Left ventricle myocardium inferior (tissue), 1 donor: Measurements from ENCODE around the gene RUNX2. TPM values are rescaled to one million over a fixed set of nuclear protein-coding genes. Genes with fewer than 3 reads are reported as not detected.

Source experiments
- DNase-seq: peaks from one replicate; pipeline ENCODE4 v3.0.0-alpha.2; 2020
- H3K27ac ChIP-seq: fragments of 200-600 bp; replicated peaks from 2 replicates; pipeline ENCODE4 v1.8.0; 2021
- H3K27me3 ChIP-seq: fragments of 200-600 bp; 2 replicates; pipeline ENCODE4 v1.8.0; 2021; ENCODE audit warnings: low read depth
- H3K36me3 ChIP-seq: fragments of 200-600 bp; 2 replicates; pipeline ENCODE4 v1.8.0; 2021
- H3K4me1 ChIP-seq: fragments of 200-600 bp; 2 replicates; pipeline ENCODE4 v1.8.0; 2021
- H3K4me3 ChIP-seq: fragments of 200-600 bp; 2 replicates; pipeline ENCODE4 v1.8.0; 2021; ENCODE audit warnings: mild to moderate bottlenecking, moderate library complexity
- H3K9me3 ChIP-seq: fragments of 200-600 bp; replicated peaks from 2 replicates; pipeline ENCODE4 v1.8.0; 2021
- intact Hi-C: fragments of 100-400 bp; cut with micrococcal nuclease; formaldehyde crosslinking; loops from one replicate; pipeline ENCODE4 v1.11.0; 2022
- total RNA-seq: library from RNA; stranded (reverse); fragmentation: NEBNext Ultra II Directional; extraction: Animal tissue kit (Norgen Biotek cat#: 25700); gene quantifications from one replicate; pipeline ENCODE4 v1.2.1, GENCODE V29; 2021
- TF ChIP-seq, protein P1 (sequence below): fragments of 200-600 bp; IDR thresholded peaks from 2 replicates; pipeline ENCODE4 v1.8.0; 2021; ENCODE audit warnings: antibody characterized with exemption, mild to moderate bottlenecking, borderline replicate concordance
- donor health status: DM: no; HTN: yes; CAD: no; lungs with severe emphysema.

Gene RUNX2
- total RNA-seq, 1 donor from 2014 or later, result 0.38 TPM

DNA sequence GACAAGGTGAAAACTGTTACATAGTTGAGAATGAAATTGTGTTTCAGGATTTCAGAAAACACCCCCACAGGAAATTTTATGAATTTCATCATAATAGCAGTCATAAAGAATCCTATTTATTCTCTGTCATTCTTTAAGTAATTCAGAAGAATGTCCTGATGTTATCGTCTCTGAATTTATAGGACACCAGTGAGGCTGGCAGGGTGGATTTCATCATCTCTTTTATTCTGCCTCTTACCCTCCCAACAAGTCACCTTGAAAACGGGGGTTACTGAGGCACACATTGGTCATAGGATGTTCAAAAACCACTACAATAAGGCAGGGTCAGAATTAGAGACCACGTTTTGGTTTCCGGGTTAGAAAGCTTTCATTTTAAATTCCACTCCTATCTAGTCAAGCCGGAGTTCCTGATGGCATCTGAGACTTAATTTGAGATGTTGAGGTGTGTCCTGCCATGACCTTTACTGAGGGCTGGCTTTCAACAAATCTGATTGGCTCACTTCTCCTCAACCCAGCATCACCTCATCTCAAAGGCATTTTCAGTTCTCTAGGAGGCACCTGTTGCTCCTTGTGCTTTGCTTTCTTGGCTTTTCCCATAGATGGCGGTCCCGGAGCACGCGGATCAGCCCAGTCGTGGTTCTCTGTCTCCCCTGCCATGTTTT is 280.3 kb downstream of the RUNX2 start:
- intact Hi-C loops, result no loop called here
- no peaks in the 10 kb centered on the region for H3K27me3 ChIP-seq
- H3K9me3 ChIP-seq, result peaks cover 4% of the 10 kb centered on the region
- DNase-seq, result no peak
- H3K4me3 ChIP-seq, result no peak overlapping the region
- no peaks in the 10 kb centered on the region for H3K36me3 ChIP-seq
- H3K27ac ChIP-seq, result no peak overlapping the region
- TF ChIP-seq, protein P1, sequence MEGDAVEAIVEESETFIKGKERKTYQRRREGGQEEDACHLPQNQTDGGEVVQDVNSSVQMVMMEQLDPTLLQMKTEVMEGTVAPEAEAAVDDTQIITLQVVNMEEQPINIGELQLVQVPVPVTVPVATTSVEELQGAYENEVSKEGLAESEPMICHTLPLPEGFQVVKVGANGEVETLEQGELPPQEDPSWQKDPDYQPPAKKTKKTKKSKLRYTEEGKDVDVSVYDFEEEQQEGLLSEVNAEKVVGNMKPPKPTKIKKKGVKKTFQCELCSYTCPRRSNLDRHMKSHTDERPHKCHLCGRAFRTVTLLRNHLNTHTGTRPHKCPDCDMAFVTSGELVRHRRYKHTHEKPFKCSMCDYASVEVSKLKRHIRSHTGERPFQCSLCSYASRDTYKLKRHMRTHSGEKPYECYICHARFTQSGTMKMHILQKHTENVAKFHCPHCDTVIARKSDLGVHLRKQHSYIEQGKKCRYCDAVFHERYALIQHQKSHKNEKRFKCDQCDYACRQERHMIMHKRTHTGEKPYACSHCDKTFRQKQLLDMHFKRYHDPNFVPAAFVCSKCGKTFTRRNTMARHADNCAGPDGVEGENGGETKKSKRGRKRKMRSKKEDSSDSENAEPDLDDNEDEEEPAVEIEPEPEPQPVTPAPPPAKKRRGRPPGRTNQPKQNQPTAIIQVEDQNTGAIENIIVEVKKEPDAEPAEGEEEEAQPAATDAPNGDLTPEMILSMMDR, result no peak
- peaks cover 11% of the 10 kb centered on the region for H3K4me1 ChIP-seq

GRCh38 chr6:45609141-45609638 is 281.1 kb downstream of the RUNX2 start:
- intact Hi-C loops, result no loop called here
- Histone ChIP-seq H3K27me3 (no peaks in the 10 kb centered on the region), H3K4me3 (no peak overlapping the region), H3K9me3 (no peaks in the 10 kb centered on the region), H3K36me3 (no peaks in the 10 kb centered on the region), H3K4me1 (peaks cover 11% of the 10 kb centered on the region), H3K27ac (no peak overlapping the region)
- TF ChIP-seq, protein P1, result no peak
- DNase-seq, result no peak

DNA sequence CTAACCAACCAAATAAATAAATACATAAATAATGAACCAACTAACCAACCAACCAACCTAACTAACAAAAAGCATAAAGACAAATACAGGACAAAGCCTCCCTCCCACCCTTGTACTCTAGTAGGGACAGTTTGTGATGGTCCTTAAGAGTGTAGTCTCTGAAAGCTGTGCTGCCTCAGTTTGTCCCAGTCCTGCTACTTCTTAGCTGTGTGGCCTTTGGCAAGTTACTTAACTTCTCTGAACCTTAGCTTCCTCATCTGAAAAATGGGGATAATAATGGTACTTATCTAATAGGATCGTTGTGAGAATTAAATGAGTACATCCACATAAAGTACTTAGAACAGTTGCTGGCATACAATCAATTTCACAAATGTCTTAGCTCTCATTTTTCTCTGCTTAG is 282.2 kb downstream of the RUNX2 start:
- H3K27me3 ChIP-seq, result no peaks in the 10 kb centered on the region
- DNase-seq, result no peak
- no peak overlapping the region for H3K27ac ChIP-seq
- intact Hi-C loops, result no loop called here
- no peaks in the 10 kb centered on the region for H3K9me3 ChIP-seq
- peaks cover 11% of the 10 kb centered on the region for H3K4me1 ChIP-seq
- H3K36me3 ChIP-seq, result no peaks in the 10 kb centered on the region
- no peak overlapping the region for H3K4me3 ChIP-seq
- TF ChIP-seq, protein P1, result no peak

- no peaks in the 10 kb centered on the region for H3K9me3 ChIP-seq
- no peaks in the 10 kb centered on the region for H3K27me3 ChIP-seq
- H3K27ac ChIP-seq, result no peak overlapping the region
- DNase-seq, result no peak
- no peak overlapping the region for H3K4me3 ChIP-seq
- TF ChIP-seq, protein P1, result no peak
- intact Hi-C loops, result no loop called here
- H3K4me1 ChIP-seq, result peaks cover 11% of the 10 kb centered on the region
- no peaks in the 10 kb centered on the region for H3K36me3 ChIP-seq
Observed at GRCh38 chr6:45610832-45611231, 282.7 kb downstream of the RUNX2 start.

DNA sequence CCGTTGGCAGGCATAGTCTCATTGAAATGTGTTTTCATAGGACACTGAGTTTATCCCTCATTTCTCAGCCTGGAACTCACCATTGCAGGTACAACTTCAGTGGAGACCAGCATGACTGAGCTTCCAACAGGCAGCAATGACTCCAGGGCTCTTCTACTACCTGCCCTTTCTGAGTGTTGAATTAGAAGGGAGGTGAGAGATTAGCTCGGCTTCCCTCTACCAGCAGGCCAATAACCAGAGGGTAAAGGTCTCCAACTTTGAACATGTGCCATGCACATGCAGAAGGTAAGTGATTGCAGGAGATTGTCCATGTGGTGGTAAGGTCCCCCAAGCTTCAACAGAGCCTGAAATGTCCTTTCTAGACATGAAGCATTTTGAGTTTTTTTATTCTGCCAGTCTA is 283.4 kb downstream of the RUNX2 start:
- H3K27ac ChIP-seq, result no peak overlapping the region
- intact Hi-C loops, result no loop called here

More for the DNA sequence above, 283.4 kb downstream of the RUNX2 start:
- no peak overlapping the region for H3K4me3 ChIP-seq
- H3K4me1 ChIP-seq, result peaks cover 11% of the 10 kb centered on the region
- H3K9me3 ChIP-seq, result no peaks in the 10 kb centered on the region
- DNase-seq, result no peak
- TF ChIP-seq, protein P1, result no peak
- no peaks in the 10 kb centered on the region for H3K27me3 ChIP-seq
- no peaks in the 10 kb centered on the region for H3K36me3 ChIP-seq
